Measurements from ENCODE around the gene SESN2. TPM values are rescaled to one million over a fixed set of nuclear protein-coding genes. Genes with fewer than 3 reads are reported as not detected.

The SESN2 gene
- total RNA-seq, 1 donor from 2014 or later: 22.2 TPM

DNA sequence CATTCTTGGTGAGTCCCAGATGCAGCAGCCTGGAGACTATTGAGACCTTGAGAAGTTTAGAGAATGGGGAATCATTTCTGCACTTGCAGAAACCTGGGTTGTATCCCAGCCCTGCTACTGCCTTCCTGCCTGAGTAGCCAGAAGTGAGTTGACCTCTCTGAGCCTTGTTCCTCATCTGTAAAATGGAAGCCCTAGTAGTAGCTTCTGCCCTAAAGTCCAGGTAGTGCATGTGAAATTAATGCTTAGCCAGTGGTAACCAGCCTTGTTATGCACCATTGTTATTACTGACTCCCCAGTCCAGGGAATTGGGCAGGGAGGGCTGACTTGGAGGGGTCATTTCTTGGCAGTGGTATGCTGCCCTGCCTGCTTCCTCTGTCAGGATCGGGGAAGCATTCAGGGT is 5.6 kb downstream of the SESN2 start:
- TF ChIP-seq, protein P1, sequence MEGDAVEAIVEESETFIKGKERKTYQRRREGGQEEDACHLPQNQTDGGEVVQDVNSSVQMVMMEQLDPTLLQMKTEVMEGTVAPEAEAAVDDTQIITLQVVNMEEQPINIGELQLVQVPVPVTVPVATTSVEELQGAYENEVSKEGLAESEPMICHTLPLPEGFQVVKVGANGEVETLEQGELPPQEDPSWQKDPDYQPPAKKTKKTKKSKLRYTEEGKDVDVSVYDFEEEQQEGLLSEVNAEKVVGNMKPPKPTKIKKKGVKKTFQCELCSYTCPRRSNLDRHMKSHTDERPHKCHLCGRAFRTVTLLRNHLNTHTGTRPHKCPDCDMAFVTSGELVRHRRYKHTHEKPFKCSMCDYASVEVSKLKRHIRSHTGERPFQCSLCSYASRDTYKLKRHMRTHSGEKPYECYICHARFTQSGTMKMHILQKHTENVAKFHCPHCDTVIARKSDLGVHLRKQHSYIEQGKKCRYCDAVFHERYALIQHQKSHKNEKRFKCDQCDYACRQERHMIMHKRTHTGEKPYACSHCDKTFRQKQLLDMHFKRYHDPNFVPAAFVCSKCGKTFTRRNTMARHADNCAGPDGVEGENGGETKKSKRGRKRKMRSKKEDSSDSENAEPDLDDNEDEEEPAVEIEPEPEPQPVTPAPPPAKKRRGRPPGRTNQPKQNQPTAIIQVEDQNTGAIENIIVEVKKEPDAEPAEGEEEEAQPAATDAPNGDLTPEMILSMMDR (IDR thresholded peaks at IDR 0.05; ENCODE audit: unreplicated experiment): no peak
- no peaks in the 10 kb centered on the region for H3K9me3 Mint-ChIP-seq (ENCODE audit: low read depth)
- no peak overlapping the region for H3K27ac Mint-ChIP-seq
- peaks cover 42% of the 10 kb centered on the region for H3K4me1 Mint-ChIP-seq (ENCODE audit: low read depth)
- peaks cover 4% of the 10 kb centered on the region for H3K36me3 Mint-ChIP-seq (ENCODE audit: insufficient read depth)
- no peak overlapping the region for H3K4me3 Mint-ChIP-seq (ENCODE audit: low read depth)
- DNase-seq (ENCODE audit: low spot score, unreplicated experiment): no peak
- no peaks in the 10 kb centered on the region for H3K27me3 Mint-ChIP-seq

DNA sequence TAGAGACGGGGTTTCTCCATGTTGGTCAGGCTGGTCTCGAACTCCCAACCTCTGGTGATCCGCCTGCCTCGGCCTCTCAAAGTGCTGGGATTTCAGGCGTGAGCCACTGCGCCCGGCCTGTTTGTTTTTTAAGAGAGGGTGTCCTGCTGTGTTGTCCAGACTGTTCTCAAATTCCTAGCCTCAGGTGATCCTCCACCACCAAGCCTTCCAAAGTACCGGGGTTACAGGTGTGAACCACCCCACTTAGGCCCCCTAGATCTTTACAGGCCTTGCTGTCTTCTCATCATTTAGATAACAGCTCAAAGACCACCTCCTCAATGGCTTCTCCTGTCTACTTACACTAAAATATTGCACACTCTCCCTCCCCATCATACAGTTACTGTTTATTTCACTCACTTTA is 6.3 kb downstream of the SESN2 start:
- Mint-ChIP-seq H3K4me3 (ENCODE audit: low read depth) (no peak overlapping the region), H3K4me1 (ENCODE audit: low read depth) (peaks cover 42% of the 10 kb centered on the region), H3K9me3 (ENCODE audit: low read depth) (no peaks in the 10 kb centered on the region), H3K27ac (peak overlapping the region; percentile 9), H3K36me3 (ENCODE audit: insufficient read depth) (peaks cover 4% of the 10 kb centered on the region), H3K27me3 (no peaks in the 10 kb centered on the region)
- no peak for DNase-seq (ENCODE audit: low spot score, unreplicated experiment)
- TF ChIP-seq, protein P1 (IDR thresholded peaks at IDR 0.05; ENCODE audit: unreplicated experiment): no peak

DNA sequence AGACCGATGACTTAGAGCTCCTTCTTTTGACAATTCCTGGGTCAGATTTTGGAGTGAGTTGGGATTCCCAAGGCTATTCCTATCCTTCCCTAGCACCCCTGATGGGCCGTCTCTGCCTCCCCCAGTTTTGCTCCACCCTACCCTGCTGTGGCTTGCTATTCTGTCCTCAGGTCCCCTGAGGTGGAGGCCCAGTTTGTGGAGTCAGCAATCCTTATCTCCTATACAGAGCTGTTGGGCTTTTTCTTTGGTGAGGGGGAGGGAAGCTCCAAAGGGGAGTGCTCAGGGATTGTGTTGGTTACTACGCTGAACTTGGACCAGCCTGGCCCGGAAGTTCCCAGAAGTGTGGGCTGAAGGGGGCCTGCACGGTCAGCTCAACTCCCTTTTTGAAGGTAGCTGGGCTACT is 7.6 kb downstream of the SESN2 start:
- peaks cover 7% of the 10 kb centered on the region for H3K36me3 Mint-ChIP-seq (ENCODE audit: insufficient read depth)
- TF ChIP-seq, protein P1 (IDR thresholded peaks at IDR 0.05; ENCODE audit: unreplicated experiment): no peak
- H3K27ac Mint-ChIP-seq: peak overlapping the region; percentile 73
- no peak for DNase-seq (ENCODE audit: low spot score, unreplicated experiment)
- no peaks in the 10 kb centered on the region for H3K27me3 Mint-ChIP-seq
- H3K4me3 Mint-ChIP-seq (ENCODE audit: low read depth): no peak overlapping the region
- H3K9me3 Mint-ChIP-seq (ENCODE audit: low read depth): no peaks in the 10 kb centered on the region
- peaks cover 32% of the 10 kb centered on the region for H3K4me1 Mint-ChIP-seq (ENCODE audit: low read depth)

DNA sequence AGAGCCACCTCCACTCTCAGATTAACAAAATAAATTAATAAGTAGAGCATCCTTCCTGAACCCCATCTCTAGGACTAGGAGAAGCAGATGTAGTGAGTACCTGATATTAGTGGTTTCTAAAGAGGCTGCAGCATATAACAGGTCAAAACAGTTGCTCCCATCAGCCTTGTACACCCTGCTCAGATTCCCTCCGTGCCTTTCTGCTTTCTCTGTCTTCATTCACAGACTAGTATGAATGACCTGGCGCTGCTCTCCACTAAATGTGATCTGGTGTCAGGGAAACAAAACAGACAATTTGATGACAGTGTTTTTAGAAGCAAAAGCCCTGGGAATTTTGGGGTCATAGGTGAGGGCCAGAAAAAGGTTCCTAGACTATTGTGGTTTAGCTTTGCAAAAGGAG is 8.3 kb downstream of the SESN2 start:
- TF ChIP-seq, protein P1 (IDR thresholded peaks at IDR 0.05; ENCODE audit: unreplicated experiment): no peak
- H3K27ac Mint-ChIP-seq: peak overlapping the region; percentile 39
- no peak for DNase-seq (ENCODE audit: low spot score, unreplicated experiment)
- H3K4me3 Mint-ChIP-seq (ENCODE audit: low read depth): no peak overlapping the region
- no peaks in the 10 kb centered on the region for H3K9me3 Mint-ChIP-seq (ENCODE audit: low read depth)
- H3K27me3 Mint-ChIP-seq: no peaks in the 10 kb centered on the region
- H3K4me1 Mint-ChIP-seq (ENCODE audit: low read depth): peaks cover 32% of the 10 kb centered on the region
- H3K36me3 Mint-ChIP-seq (ENCODE audit: insufficient read depth): peaks cover 7% of the 10 kb centered on the region

DNA sequence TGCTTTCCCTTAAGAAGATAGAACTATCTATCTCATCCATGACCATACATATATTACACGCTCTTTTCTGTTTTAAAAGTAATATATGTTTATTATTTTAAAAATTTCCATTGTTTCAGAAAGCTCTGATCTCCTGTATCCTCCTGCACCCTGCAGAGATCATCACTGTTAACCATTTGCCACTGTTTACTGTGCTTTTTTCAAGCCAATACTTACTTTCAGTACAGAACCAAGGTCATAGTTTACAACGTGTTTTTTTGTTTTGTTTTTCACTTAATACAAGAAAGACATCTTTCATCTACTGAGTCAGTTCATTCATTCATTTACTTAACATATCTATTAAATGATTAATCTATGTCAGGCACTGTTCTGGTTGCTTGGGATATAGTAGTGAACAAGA is 10.2 kb downstream of the SESN2 start:
- H3K36me3 Mint-ChIP-seq (ENCODE audit: insufficient read depth): peaks cover 11% of the 10 kb centered on the region
- no peak for DNase-seq (ENCODE audit: low spot score, unreplicated experiment)
- H3K4me1 Mint-ChIP-seq (ENCODE audit: low read depth): peaks cover 26% of the 10 kb centered on the region
- no peak overlapping the region for H3K27ac Mint-ChIP-seq
- no peaks in the 10 kb centered on the region for H3K27me3 Mint-ChIP-seq
- H3K4me3 Mint-ChIP-seq (ENCODE audit: low read depth): no peak overlapping the region
- H3K9me3 Mint-ChIP-seq (ENCODE audit: low read depth): no peaks in the 10 kb centered on the region
- TF ChIP-seq, protein P1 (IDR thresholded peaks at IDR 0.05; ENCODE audit: unreplicated experiment): no peak

Measured in progenitor cell of endocrine pancreas (in vitro differentiated cells).